Neural cell (in vitro differentiated cells): ENCODE data around the gene NKAIN4. TPM values are rescaled to one million over a fixed set of nuclear protein-coding genes. Genes with fewer than 3 reads are reported as not detected.

Experiments
- H2AFZ ChIP-seq: fragments of 200-600, 300-800 bp; sonication (generic), shearing (Covaris generic); 2 replicates; pipeline ENCODE4 v1.6.0; 2014; ENCODE audit warnings: low read depth, mild to moderate bottlenecking, antibody characterized with exemption, low read length, moderate library complexity
- H3F3A ChIP-seq: fragments of 200-600 bp; shearing (Covaris generic); 2 replicates; pipeline ENCODE4 v1.6.1; 2016; ENCODE audit warnings: mild to moderate bottlenecking, moderate library complexity, mixed read lengths, antibody characterized with exemption, low read length; ENCODE audit not compliant: insufficient read depth, poor library complexity, severe bottlenecking
- H3K27ac ChIP-seq: fragments of 200-600, 300-800 bp; sonication (generic), shearing (Covaris generic); 2 replicates; pipeline ENCODE4 v1.5.1; 2014; ENCODE audit warnings: mild to moderate bottlenecking, low read length, moderate library complexity
- H3K27me3 ChIP-seq: fragments of 300-800, 200-600 bp; sonication (generic), shearing (Covaris generic); 2 replicates; pipeline ENCODE4 v1.6.0; 2014; ENCODE audit warnings: mild to moderate bottlenecking, low read depth, low read length, moderate library complexity; ENCODE audit not compliant: insufficient read depth
- H3K36me3 ChIP-seq: fragments of 300-800, 200-600 bp; sonication (generic), shearing (Covaris generic); 2 replicates; pipeline ENCODE4 v1.5.1; 2014; ENCODE audit warnings: mild to moderate bottlenecking, antibody characterized with exemption, low read length, moderate library complexity; ENCODE audit not compliant: insufficient read depth
- H3K4me2 ChIP-seq: fragments of 300-800, 200-600 bp; sonication (generic), shearing (Covaris generic); 2 replicates; pipeline ENCODE4 v1.6.0; 2014; ENCODE audit warnings: mild to moderate bottlenecking, low read length
- H3K4me3 ChIP-seq: fragments of 300-800, 200-600 bp; sonication (generic), shearing (Covaris generic); 2 replicates; pipeline ENCODE4 v1.5.1; 2014; ENCODE audit warnings: mild to moderate bottlenecking, low read length, moderate library complexity
- H3K79me2 ChIP-seq: fragments of 200-600 bp; shearing (Covaris generic); replicated peaks from 2 replicates; pipeline ENCODE4 v1.6.0; 2014; ENCODE audit warnings: mild to moderate bottlenecking, low read length, moderate library complexity; ENCODE audit not compliant: insufficient read depth
- H3K9ac ChIP-seq: fragments of 300-800, 200-600 bp; sonication (generic), shearing (Covaris generic); 2 replicates; pipeline ENCODE4 v1.6.1; 2016; ENCODE audit warnings: mild to moderate bottlenecking, low read length, mixed read lengths
- H3K9me2 ChIP-seq: fragments of 200-600 bp; shearing (Covaris generic); 2 replicates; pipeline ENCODE4 v1.6.1; 2016; ENCODE audit warnings: mild to moderate bottlenecking, low read length, mixed read lengths; ENCODE audit not compliant: insufficient read depth
- H3K9me3 ChIP-seq: fragments of 200-600, 300-800 bp; sonication (generic), shearing (Covaris generic); 2 replicates; pipeline ENCODE4 v1.6.1; 2016; ENCODE audit warnings: mild to moderate bottlenecking, mixed run types, low read length, moderate library complexity, mixed read lengths
- H4K20me1 ChIP-seq: fragments of 200-600 bp; shearing (Covaris generic); 2 replicates; pipeline ENCODE4 v1.6.1; 2016; ENCODE audit warnings: mild to moderate bottlenecking, mixed run types; ENCODE audit not compliant: insufficient read depth
- CTCF ChIP-seq: fragments of 450-650 bp; IDR thresholded peaks from 2 replicates; pipeline ENCODE4 v1.5.1; 2014; ENCODE audit warnings: antibody characterized with exemption, mild to moderate bottlenecking, moderate library complexity; ENCODE audit not compliant: poor library complexity, severe bottlenecking
- EP300 ChIP-seq: fragments of 450-650 bp; conservative IDR thresholded peaks from 2 replicates; pipeline ENCODE4 v1.6.1; 2014; ENCODE audit warnings: antibody characterized with exemption, mild to moderate bottlenecking, moderate library complexity; ENCODE audit not compliant: poor library complexity, severe bottlenecking
- EZH2 ChIP-seq: fragments of 200-600, 300-800 bp; shearing (Covaris generic), sonication (generic); IDR thresholded peaks from 2 replicates; pipeline ENCODE4 v1.6.1; 2014; ENCODE audit warnings: antibody characterized with exemption, low read length, borderline replicate concordance, mild to moderate bottlenecking; ENCODE audit not compliant: insufficient read depth, poor library complexity, severe bottlenecking
- MXI1 ChIP-seq: fragments of 450-650 bp; conservative IDR thresholded peaks from 2 replicates; pipeline ENCODE4 v1.6.1; 2014; ENCODE audit warnings: antibody characterized with exemption, mild to moderate bottlenecking; ENCODE audit not compliant: poor library complexity, severe bottlenecking
- POLR2AphosphoS5 ChIP-seq: IDR thresholded peaks from 2 replicates; pipeline ENCODE4 v1.6.1; 2012
- RAD21 ChIP-seq: fragments of 450-650 bp; conservative IDR thresholded peaks from 2 replicates; pipeline ENCODE4 v1.6.1; 2014; ENCODE audit warnings: antibody characterized with exemption, mild to moderate bottlenecking, moderate library complexity
- REST ChIP-seq: IDR thresholded peaks from 2 replicates; pipeline ENCODE4 v1.6.1; 2012; ENCODE audit warnings: borderline replicate concordance
- SMC3 ChIP-seq: fragments of 450-650 bp; conservative IDR thresholded peaks from 2 replicates; pipeline ENCODE4 v1.6.1; 2014; ENCODE audit warnings: antibody characterized with exemption, mild to moderate bottlenecking, moderate library complexity; ENCODE audit not compliant: poor library complexity
- TAF1 ChIP-seq: IDR thresholded peaks from 2 replicates; pipeline ENCODE4 v1.6.1; 2012; ENCODE audit warnings: low read depth
- polyA plus RNA-seq: library from polyadenylated mRNA; depleted of rRNA; stranded (reverse); fragments of >200 nt; gene quantifications from 2 replicates; pipeline ENCODE4 v1.2.3, GENCODE V29; 2014

Gene NKAIN4
- polyA plus RNA-seq, 1 donor from 2014 or later = 11.2 TPM

GRCh38 chr20:63219447-63219821 is 34.8 kb downstream of the NKAIN4 start:
- peaks cover 12% of the 10 kb centered on the region for H3K79me2 ChIP-seq
- H2AFZ ChIP-seq = no peak overlapping the region
- H3K4me2 ChIP-seq = no peak overlapping the region
- no peak overlapping the region for H3K4me3 ChIP-seq
- H3K27me3 ChIP-seq = no peaks in the 10 kb centered on the region
- no peak overlapping the region for H3K9ac ChIP-seq
- TF ChIP-seq TAF1 (no peak), EP300 (no peak), SMC3 (no peak), RAD21 (no peak), REST (no peak), POLR2AphosphoS5 (no peak), CTCF (no peak), EZH2 (no peak), MXI1 (no peak)
- H4K20me1 ChIP-seq = no peaks in the 10 kb centered on the region
- no peaks in the 10 kb centered on the region for H3K9me2 ChIP-seq
- H3K36me3 ChIP-seq = no peaks in the 10 kb centered on the region
- no peaks in the 10 kb centered on the region for H3K9me3 ChIP-seq
- no peak overlapping the region for H3K27ac ChIP-seq
- no peaks in the 10 kb centered on the region for H3F3A ChIP-seq

- Histone ChIP-seq H3F3A (no peaks in the 10 kb centered on the region), H3K27me3 (no peaks in the 10 kb centered on the region), H3K79me2 (peaks cover 17% of the 10 kb centered on the region), H4K20me1 (no peaks in the 10 kb centered on the region), H3K9me2 (no peaks in the 10 kb centered on the region), H3K9ac (no peak overlapping the region), H3K27ac (no peak overlapping the region), H3K9me3 (no peaks in the 10 kb centered on the region), H3K36me3 (no peaks in the 10 kb centered on the region), H3K4me2 (no peak overlapping the region), H2AFZ (no peak overlapping the region), H3K4me3 (no peak overlapping the region)
- TF ChIP-seq REST = no peak
- no peak for TF ChIP-seq TAF1
- no peak for TF ChIP-seq CTCF
- TF ChIP-seq SMC3 = no peak
- TF ChIP-seq EZH2 = no peak
- no peak for TF ChIP-seq POLR2AphosphoS5
Measured at GRCh38 chr20:63218701-63219446, 35.4 kb downstream of the NKAIN4 start.
